Thyroid gland (tissue), 4 donors: ENCODE data around the gene CDKN2C. TPM values are rescaled to one million over a fixed set of nuclear protein-coding genes. Genes with fewer than 3 reads are reported as not detected.

Experiments
- DNase-seq, 2 donors: peaks; one replicate each; pipeline ENCODE4 v3.0.0-alpha.2; 2019
- H3K27ac ChIP-seq, 3 donors: fragments of 200-600 bp; sonication (generic); 1 replicate in 2 of 3; 2 replicates in 1 of 3; pipeline ENCODE4 v1.5.1; 2016 to 2019; ENCODE audit warnings: mild to moderate bottlenecking in 1 of 3, moderate library complexity in 1 of 3
- H3K27me3 ChIP-seq: fragments of 200-600 bp; sonication (generic); one replicate; pipeline ENCODE4 v1.5.1; 2019
- H3K36me3 ChIP-seq, 2 donors: fragments of 200-600 bp; sonication (generic); one replicate each; pipeline ENCODE4 v1.5.1; 2016 to 2019
- H3K4me1 ChIP-seq, 2 donors: fragments of 200-600 bp; sonication (generic); one replicate each; pipeline ENCODE4 v1.5.1; 2017 to 2019
- H3K4me3 ChIP-seq, 3 donors: fragments of 200-600 bp; sonication (generic); replicated peaks in 1 of 3; 1 replicate in 2 of 3; 2 replicates in 1 of 3; pipeline ENCODE4 v1.5.1; 2016; ENCODE audit warnings: mild to moderate bottlenecking in 1 of 3
- H3K9me3 ChIP-seq: fragments of 200-600 bp; sonication (generic); one replicate; pipeline ENCODE4 v1.5.1; 2017
- POLR2A ChIP-seq, 2 donors: fragments of 450-650 bp; IDR thresholded peaks; one replicate each; pipeline ENCODE4 v1.6.1; 2017; ENCODE audit warnings: antibody characterized with exemption in 2 of 2, mild to moderate bottlenecking in 2 of 2, moderate library complexity in 1 of 2
- WGBS, 2 donors: methylation state at CpG; one replicate each; pipeline ENCODE4 v1.1.5; 2017; 5-methylcytosine and 5-hydroxymethylcytosine counted together
- intact Hi-C: fragments of 100-400 bp; cut with DNase I; formaldehyde crosslinking; loops from one replicate; pipeline ENCODE4 v1.15.1; 2023
- total RNA-seq, 4 donors: library from RNA; depleted of rRNA; stranded (reverse); fragments of >200 nt; gene quantifications; one replicate each; pipeline ENCODE4 v1.2.3, GENCODE V29; 2016
- TF ChIP-seq, protein P1 (sequence below), 6 experiments: fragments of 200-600 bp in 3 of 6; fragments of 450-650 bp in 3 of 6; sonication (generic) in 3 of 6; IDR thresholded peaks; one replicate each; pipeline ENCODE4 v1.5.1; 2016 to 2019; ENCODE audit warnings: antibody characterized with exemption in 6 of 6, mild to moderate bottlenecking in 2 of 6, inconsistent platforms in 1 of 6, moderate library complexity in 1 of 6

Gene CDKN2C
- total RNA-seq, 4 donors from 2014 or later: 10.3 to 21.6 (median 11.6) TPM

DNA sequence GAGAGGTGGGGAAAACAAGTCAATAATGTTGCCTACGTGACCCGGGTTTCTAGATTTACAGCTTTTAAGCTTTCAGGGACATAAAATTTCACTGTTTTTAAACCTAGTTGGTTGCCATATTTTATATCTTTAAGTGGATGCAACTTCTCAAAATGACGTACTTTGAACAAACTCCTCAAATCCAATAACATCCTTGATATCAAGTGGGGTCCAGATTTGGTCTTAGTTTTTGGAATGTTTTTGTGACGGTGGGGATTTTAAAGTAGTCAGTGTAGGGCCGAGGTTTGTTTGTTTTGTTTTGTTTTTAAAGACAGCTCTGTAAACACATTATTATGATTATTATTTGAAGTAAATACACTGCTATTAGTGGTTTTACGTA is 453 bp downstream of the CDKN2C start:
- Histone ChIP-seq H3K9me3 (no peaks in the 10 kb centered on the region), H3K4me1 (peaks cover 8 to 9% of the 10 kb centered on the region in 2 donors), H3K36me3 (no peaks in the 10 kb centered on the region), H3K27me3 (no peaks in the 10 kb centered on the region), H3K4me3 (peak overlapping the region in 2 of 3 donors; percentile 84 to 85), H3K27ac (peak overlapping the region; percentile 95 to 98 (median 96))
- DNase-seq: no peak
- intact Hi-C loops: no loop called here
- 26 to 36% methylated on average over 6 of the region's 6 CpGs for WGBS, 2 donors
- TF ChIP-seq POLR2A (IDR thresholded peaks at IDR 0.05): no peak

DNA sequence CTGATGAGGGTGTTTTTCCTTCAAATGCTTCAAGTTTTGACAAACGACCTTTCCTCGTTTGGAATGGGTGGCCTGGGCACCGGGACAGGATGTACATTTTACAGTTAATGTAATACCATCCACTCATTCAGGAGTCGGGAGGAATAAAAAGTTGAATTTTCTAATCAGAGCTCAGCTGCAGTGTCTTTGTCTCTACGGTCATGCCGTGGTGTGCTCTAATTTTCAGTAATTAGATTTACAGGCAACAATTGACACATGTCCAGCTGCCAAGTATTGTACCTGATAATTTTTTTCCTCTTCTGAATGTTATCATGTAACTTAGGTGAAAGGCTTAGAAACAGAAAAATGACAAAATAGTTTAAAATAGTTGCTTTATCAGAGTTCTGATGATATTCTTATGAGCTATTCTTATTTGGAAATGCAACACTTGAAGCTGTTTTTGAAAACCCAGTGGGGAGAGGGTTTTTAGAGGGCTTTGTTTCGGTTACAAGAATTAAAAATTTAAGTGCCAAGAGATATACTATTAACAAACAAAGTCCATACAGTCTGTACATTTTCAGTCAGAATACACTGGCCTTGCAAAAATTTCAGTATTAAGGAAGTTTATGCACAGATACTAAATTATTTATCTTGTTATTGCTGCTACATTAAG is 1.0 kb downstream of the CDKN2C start:
- intact Hi-C loops: no loop called here
- Histone ChIP-seq H3K4me1 (peaks cover 8 to 9% of the 10 kb centered on the region in 2 donors), H3K36me3 (no peaks in the 10 kb centered on the region), H3K9me3 (no peaks in the 10 kb centered on the region), H3K4me3 (peak overlapping the region in 2 of 3 donors; percentile 84 to 85), H3K27me3 (no peaks in the 10 kb centered on the region), H3K27ac (peak overlapping the region in 2 of 3 donors; percentile 96 to 98)
- WGBS, 2 donors: 55 to 57% methylated on average over 7 of the region's 7 CpGs
- no peak for DNase-seq
- TF ChIP-seq, protein P1, sequence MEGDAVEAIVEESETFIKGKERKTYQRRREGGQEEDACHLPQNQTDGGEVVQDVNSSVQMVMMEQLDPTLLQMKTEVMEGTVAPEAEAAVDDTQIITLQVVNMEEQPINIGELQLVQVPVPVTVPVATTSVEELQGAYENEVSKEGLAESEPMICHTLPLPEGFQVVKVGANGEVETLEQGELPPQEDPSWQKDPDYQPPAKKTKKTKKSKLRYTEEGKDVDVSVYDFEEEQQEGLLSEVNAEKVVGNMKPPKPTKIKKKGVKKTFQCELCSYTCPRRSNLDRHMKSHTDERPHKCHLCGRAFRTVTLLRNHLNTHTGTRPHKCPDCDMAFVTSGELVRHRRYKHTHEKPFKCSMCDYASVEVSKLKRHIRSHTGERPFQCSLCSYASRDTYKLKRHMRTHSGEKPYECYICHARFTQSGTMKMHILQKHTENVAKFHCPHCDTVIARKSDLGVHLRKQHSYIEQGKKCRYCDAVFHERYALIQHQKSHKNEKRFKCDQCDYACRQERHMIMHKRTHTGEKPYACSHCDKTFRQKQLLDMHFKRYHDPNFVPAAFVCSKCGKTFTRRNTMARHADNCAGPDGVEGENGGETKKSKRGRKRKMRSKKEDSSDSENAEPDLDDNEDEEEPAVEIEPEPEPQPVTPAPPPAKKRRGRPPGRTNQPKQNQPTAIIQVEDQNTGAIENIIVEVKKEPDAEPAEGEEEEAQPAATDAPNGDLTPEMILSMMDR (IDR thresholded peaks at IDR 0.05): no peak
- no peak for TF ChIP-seq POLR2A (IDR thresholded peaks at IDR 0.05)

DNA sequence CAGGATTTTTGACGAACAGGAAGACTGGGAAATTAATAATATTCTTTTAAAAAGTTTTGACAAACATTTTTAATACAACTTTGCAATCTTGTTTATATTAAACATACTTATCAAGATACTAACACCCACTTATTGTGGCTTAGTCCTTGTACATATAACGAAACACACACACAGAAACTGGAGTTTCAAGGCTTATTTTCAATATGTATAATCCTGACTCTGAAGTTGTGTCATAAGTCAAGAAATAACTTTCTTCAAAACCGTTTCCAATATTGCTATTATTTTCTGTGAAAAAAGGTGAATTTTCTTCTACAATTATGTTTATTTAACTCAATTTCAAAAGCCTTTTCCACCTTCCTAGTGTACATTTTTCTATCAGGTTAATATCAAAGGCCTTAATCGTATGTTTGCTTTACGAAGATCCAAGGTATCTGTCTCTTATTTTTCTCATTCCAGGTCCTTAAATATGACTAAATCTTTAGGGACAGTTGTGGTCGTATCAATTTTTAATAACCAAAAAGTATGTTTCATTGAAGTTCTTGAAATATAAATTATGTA is 1.8 kb downstream of the CDKN2C start:
- Histone ChIP-seq H3K36me3 (no peaks in the 10 kb centered on the region), H3K9me3 (no peaks in the 10 kb centered on the region), H3K4me3 (no peak overlapping the region), H3K27me3 (no peaks in the 10 kb centered on the region), H3K27ac (no peak overlapping the region), H3K4me1 (peaks cover 8 to 9% of the 10 kb centered on the region in 2 donors)
- no peak for DNase-seq
- 82 to 84% methylated on average over 6 of the region's 6 CpGs for WGBS, 2 donors
- no peak for TF ChIP-seq POLR2A (IDR thresholded peaks at IDR 0.05)
- TF ChIP-seq, protein P1 (IDR thresholded peaks at IDR 0.05): no peak
- intact Hi-C loops: no loop called here

DNA sequence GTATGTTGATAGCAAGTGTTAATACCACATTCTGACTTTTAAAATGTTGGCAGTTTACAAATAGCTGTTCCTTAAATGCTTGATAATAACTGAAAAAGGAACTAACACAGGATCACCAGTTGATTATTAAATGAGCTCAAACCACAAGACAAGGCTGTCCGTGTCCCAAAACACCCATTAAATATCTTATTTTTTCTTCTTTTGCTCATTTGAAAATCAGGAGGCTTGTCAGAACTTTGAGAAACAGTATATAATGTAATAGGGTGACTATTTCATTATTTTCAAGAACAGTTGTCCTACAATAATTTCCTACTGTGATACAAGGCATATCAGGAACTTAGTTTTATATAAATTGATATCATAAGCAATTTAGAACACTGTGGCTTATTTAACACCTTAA is 2.7 kb downstream of the CDKN2C start:
- Histone ChIP-seq H3K9me3 (no peaks in the 10 kb centered on the region), H3K27ac (no peak overlapping the region), H3K4me3 (no peak overlapping the region), H3K36me3 (no peaks in the 10 kb centered on the region), H3K27me3 (no peaks in the 10 kb centered on the region), H3K4me1 (peaks cover 0 to under 1% of the 10 kb centered on the region in 2 donors)
- TF ChIP-seq, protein P1 (IDR thresholded peaks at IDR 0.05): no peak
- no peak for TF ChIP-seq POLR2A (IDR thresholded peaks at IDR 0.05)
- WGBS, 2 donors: 72 to 77% methylated on average over 1 of the region's 1 CpG
- no peak for DNase-seq
- intact Hi-C loops: no loop called here

DNA sequence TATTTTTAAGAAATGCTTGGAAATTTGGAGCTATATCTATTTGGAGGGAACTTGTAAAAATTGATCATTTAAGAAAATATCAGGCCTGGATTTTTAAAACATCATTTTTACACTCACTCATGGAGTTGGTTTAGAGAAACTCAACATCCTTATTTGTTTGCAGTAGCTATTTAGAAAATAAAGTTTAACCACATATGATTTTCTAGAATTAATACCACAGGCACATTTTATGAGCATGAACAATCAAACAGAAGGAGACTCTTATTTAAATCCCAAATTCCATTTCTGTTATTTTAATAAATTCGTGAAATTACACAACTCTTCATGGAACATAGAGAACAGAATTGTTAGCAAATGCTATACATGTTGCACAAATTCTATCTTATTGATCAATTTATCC is 3.2 kb downstream of the CDKN2C start:
- H3K36me3 ChIP-seq: no peaks in the 10 kb centered on the region
- intact Hi-C loops: no loop called here
- TF ChIP-seq, protein P1 (IDR thresholded peaks at IDR 0.05): no peak
- TF ChIP-seq POLR2A (IDR thresholded peaks at IDR 0.05): no peak
- no peaks in the 10 kb centered on the region for H3K4me1 ChIP-seq
- no peaks in the 10 kb centered on the region for H3K27me3 ChIP-seq
- DNase-seq: no peak
- 94 to 95% methylated on average over 1 of the region's 1 CpG for WGBS, 2 donors
- no peaks in the 10 kb centered on the region for H3K9me3 ChIP-seq
- no peak overlapping the region for H3K27ac ChIP-seq
- no peak overlapping the region for H3K4me3 ChIP-seq
